Endothelial cell of umbilical vein (primary cell): ENCODE data around the gene SPINT1. TPM values are rescaled to one million over a fixed set of nuclear protein-coding genes. Genes with fewer than 3 reads are reported as not detected.

Experiments used
- BruUV-seq: library from RNA; stranded (reverse); fragments of 400-500 nt; replicated peaks from 2 replicates; lab custom pipeline; 2021; lab: Mats Ljungman, UMichigan
- CTCF ChIA-PET: fragments of 300-600, 350-600 bp; sonication (Branson Sonifier 250); formaldehyde crosslinking; loops from one replicate; lab custom pipeline; 2021; ENCODE audit warnings: antibody characterized with exemption, inconsistent platforms; lab: Charles Lee
- POLR2A ChIA-PET: fragments of 300-600, 350-600 bp; sonication (Branson Sonifier 250); formaldehyde crosslinking; loops from one replicate; lab custom pipeline; 2021; ENCODE audit warnings: antibody characterized with exemption, inconsistent platforms; lab: Charles Lee
- DNase-seq: peaks from one replicate; pipeline ENCODE4 v3.0.0-alpha.2; 2011; ENCODE audit warnings: low read depth, low spot score
- FAIRE-seq: peaks from 2 replicates; lab custom pipeline; 2011; peaks lifted over from hg19 to GRCh38; lab: Jason Lieb, UNC
- H2AFZ ChIP-seq: 2 replicates; pipeline ENCODE4 v1.6.0; 2012; ENCODE audit warnings: low read depth, low read length, control low read depth, inconsistent platforms
- H3K27ac ChIP-seq: 2 replicates; pipeline ENCODE4 v1.5.1; 2011; ENCODE audit warnings: low read depth, mild to moderate bottlenecking, control low read depth, low read length, moderate library complexity; ENCODE audit not compliant: insufficient read depth
- H3K27me3 ChIP-seq, 2 experiments: 2 replicates each; pipeline versions ENCODE4 v1.6.0 to v1.6.1; 2011; ENCODE audit warnings: low read length in 2 of 2, mixed read lengths in 1 of 2; ENCODE audit not compliant: control insufficient read depth in 2 of 2, insufficient read depth in 2 of 2
- H3K36me3 ChIP-seq, 2 experiments: 2 replicates in 1 of 2; 3 replicates in 1 of 2; pipeline ENCODE4 v1.5.1; 2011; ENCODE audit warnings: low read length in 2 of 2, mild to moderate bottlenecking in 1 of 2, moderate library complexity in 1 of 2; ENCODE audit not compliant: control insufficient read depth in 2 of 2, insufficient read depth in 2 of 2; ENCODE audit errors: extremely low read depth in 1 of 2
- H3K4me1 ChIP-seq: 3 replicates; pipeline ENCODE4 v1.5.1; 2011; ENCODE audit warnings: mild to moderate bottlenecking, low read length; ENCODE audit not compliant: control insufficient read depth, insufficient read depth; ENCODE audit errors: extremely low read depth
- H3K4me2 ChIP-seq: 2 replicates; pipeline ENCODE4 v1.6.1; 2011; ENCODE audit warnings: low read length, control low read depth, mixed read lengths; ENCODE audit not compliant: insufficient read depth
- H3K4me3 ChIP-seq, 3 experiments: fragments of 200-600 bp in 1 of 3; sonication (generic), shearing (Covaris generic) in 1 of 3; replicated peaks in 1 of 3; 2 replicates each; pipeline ENCODE4 v1.5.1; 2011 to 2016; ENCODE audit warnings: control low read depth in 3 of 3, low read length in 3 of 3, mild to moderate bottlenecking in 2 of 3, inconsistent platforms in 1 of 3, low read depth in 1 of 3, moderate library complexity in 1 of 3; ENCODE audit not compliant: insufficient read depth in 1 of 3
- H3K79me2 ChIP-seq: 2 replicates; pipeline ENCODE4 v1.6.0; 2012; ENCODE audit warnings: low read length, inconsistent platforms; ENCODE audit not compliant: control insufficient read depth, insufficient read depth
- H3K9ac ChIP-seq: replicated peaks from 2 replicates; pipeline ENCODE3; 2011; ENCODE audit warnings: low read length, control low read depth; ENCODE audit not compliant: insufficient read depth; ENCODE audit errors: extremely low read depth
- H3K9me1 ChIP-seq: replicated peaks from 3 replicates; pipeline ENCODE4 v1.6.0; 2011; ENCODE audit warnings: mild to moderate bottlenecking, low read length; ENCODE audit not compliant: control insufficient read depth, insufficient read depth; ENCODE audit errors: extremely low read depth
- H3K9me3 ChIP-seq: replicated peaks from 2 replicates; pipeline ENCODE4 v1.5.1; 2012; ENCODE audit warnings: low read length, inconsistent platforms; ENCODE audit not compliant: control insufficient read depth, insufficient read depth
- H4K20me1 ChIP-seq: replicated peaks from 2 replicates; pipeline ENCODE3; 2011; ENCODE audit warnings: mild to moderate bottlenecking, low read length; ENCODE audit not compliant: control insufficient read depth, insufficient read depth; ENCODE audit errors: extremely low read depth
- GATA2 ChIP-seq: IDR thresholded peaks from 2 replicates; pipeline ENCODE4 v1.7.0; 2011; ENCODE audit warnings: low read depth, mild to moderate bottlenecking, moderate library complexity, mixed read lengths, low read length; ENCODE audit not compliant: insufficient read length, insufficient read depth
- POLR2A ChIP-seq: IDR thresholded peaks from 2 replicates; pipeline ENCODE4 v1.6.1; 2012; ENCODE audit warnings: low read depth, mild to moderate bottlenecking, control low read depth, low read length
- POLR2AphosphoS5 ChIP-seq: IDR thresholded peaks from 2 replicates; pipeline ENCODE4 v1.6.1; 2012; ENCODE audit warnings: low read depth, mild to moderate bottlenecking, control low read depth, low read length, moderate library complexity; ENCODE audit not compliant: insufficient read depth
- dilution Hi-C: fragments of 300-500 bp; cut with MboI; formaldehyde crosslinking; loops from one replicate; pipeline ENCODE4 v1.15.0; 2019; ENCODE audit warnings: low sequenced_read_pairs; ENCODE audit not compliant: extremely low pct_ligation_motif_present
- intact Hi-C: fragments of 100-400 bp; cut with micrococcal nuclease; formaldehyde crosslinking; loops from one replicate; pipeline ENCODE4 v1.10.0; 2022
- polyA plus RNA-seq, 4 experiments: library from polyadenylated mRNA; depleted of rRNA in 3 of 4; stranded (reverse) in 3 of 4; unstranded in 1 of 4; fragments of >200 nt; gene quantifications; 2 replicates each; pipeline versions ENCODE4 v1.2.1 to v1.2.3, GENCODE V29; 2011 to 2012; ENCODE audit warnings: missing spikeins in 1 of 4
- total RNA-seq: library from RNA; stranded (reverse); gene quantifications from 2 replicates; pipeline ENCODE4 v1.2.3, GENCODE V29; 2021
- TF ChIP-seq, protein P1 (sequence below): IDR thresholded peaks from 2 replicates; pipeline ENCODE4 v1.6.1; 2011; ENCODE audit not compliant: insufficient read depth, insufficient read length
- TF ChIP-seq, protein P2 (sequence below), 2 donors: IDR thresholded peaks; 1 replicate in 1 of 2; 2 replicates in 1 of 2; pipeline ENCODE4 v1.5.1; 2011; ENCODE audit warnings: low read length in 2 of 2, mild to moderate bottlenecking in 2 of 2, moderate library complexity in 2 of 2, control low read depth in 1 of 2, inconsistent platforms in 1 of 2, low read depth in 1 of 2; ENCODE audit not compliant: insufficient read depth in 1 of 2; ENCODE audit errors: extremely low read depth in 1 of 2

SPINT1 gene
- total and polyA plus RNA-seq, 2 donors (not counting 3 experiments of a cell fraction or from before 2014, with no cell fraction given) = 4.1 to 4.2 TPM

GRCh38 chr15:40807028-40807887 is 36.6 kb upstream of the SPINT1 start, which contains the start of the genes DNAJC17 and ZFYVE19:
TSS of gene DNAJC17 (minus strand) at chr15:40807473. CDS start at chr15:40807446, 27 bp downstream.
TSS of gene ZFYVE19 (plus strand) at chr15:40807089. CDS start at chr15:40807590, 501 bp downstream.
- DNase-seq = peak; percentile 98
- intact Hi-C loops (loop anchor here (1.0 to 10.0 kb wide), 6 partner anchors 11 to 212 kb away; partner anchors contain the start of genes KNL1 and RMDN3), dilution Hi-C loops (no loop called here)
- Histone ChIP-seq H3K36me3 (peaks cover 2 to 12% of the 10 kb centered on the region in 2 experiments), H3K4me3 (peak within 1 kb of the TSS; percentile 64 to 67 (median 64)), H4K20me1 (no peaks in the 10 kb centered on the region), H3K9ac (peak within 1 kb of the TSS; percentile 66), H3K79me2 (peaks cover 27% of the 10 kb centered on the region), H3K9me1 (no peaks in the 10 kb centered on the region), H3K27me3 (no peaks in the 10 kb centered on the region), H3K9me3 (no peaks in the 10 kb centered on the region), H2AFZ (peak within 1 kb of the TSS; percentile 95), H3K4me1 (peaks cover 14% of the 10 kb centered on the region), H3K4me2 (peak within 1 kb of the TSS; percentile 85), H3K27ac (peak within 1 kb of the TSS; percentile 27)
- ChIA-PET CTCF (interaction anchor here (1.0 to 2.6 kb wide), 8 partner anchors 13 to 87 kb away, joined by 3 to 9 read pairs (median 4); partner anchors contain the start of genes C15orf62 and VPS18), POLR2A (interaction anchor here (0.6 to 0.7 kb wide), 4 partner anchors 11 to 208 kb away, joined by 4 to 5 read pairs (median 4); partner anchors contain the start of gene RAD51)
- TF ChIP-seq POLR2AphosphoS5 (peak; percentile 90), POLR2A (peak; percentile 85), GATA2 (no peak)
- TF ChIP-seq, protein P1, sequence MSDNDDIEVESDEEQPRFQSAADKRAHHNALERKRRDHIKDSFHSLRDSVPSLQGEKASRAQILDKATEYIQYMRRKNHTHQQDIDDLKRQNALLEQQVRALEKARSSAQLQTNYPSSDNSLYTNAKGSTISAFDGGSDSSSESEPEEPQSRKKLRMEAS = no peak
- TF ChIP-seq, protein P2, sequence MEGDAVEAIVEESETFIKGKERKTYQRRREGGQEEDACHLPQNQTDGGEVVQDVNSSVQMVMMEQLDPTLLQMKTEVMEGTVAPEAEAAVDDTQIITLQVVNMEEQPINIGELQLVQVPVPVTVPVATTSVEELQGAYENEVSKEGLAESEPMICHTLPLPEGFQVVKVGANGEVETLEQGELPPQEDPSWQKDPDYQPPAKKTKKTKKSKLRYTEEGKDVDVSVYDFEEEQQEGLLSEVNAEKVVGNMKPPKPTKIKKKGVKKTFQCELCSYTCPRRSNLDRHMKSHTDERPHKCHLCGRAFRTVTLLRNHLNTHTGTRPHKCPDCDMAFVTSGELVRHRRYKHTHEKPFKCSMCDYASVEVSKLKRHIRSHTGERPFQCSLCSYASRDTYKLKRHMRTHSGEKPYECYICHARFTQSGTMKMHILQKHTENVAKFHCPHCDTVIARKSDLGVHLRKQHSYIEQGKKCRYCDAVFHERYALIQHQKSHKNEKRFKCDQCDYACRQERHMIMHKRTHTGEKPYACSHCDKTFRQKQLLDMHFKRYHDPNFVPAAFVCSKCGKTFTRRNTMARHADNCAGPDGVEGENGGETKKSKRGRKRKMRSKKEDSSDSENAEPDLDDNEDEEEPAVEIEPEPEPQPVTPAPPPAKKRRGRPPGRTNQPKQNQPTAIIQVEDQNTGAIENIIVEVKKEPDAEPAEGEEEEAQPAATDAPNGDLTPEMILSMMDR (IDR thresholded peaks at IDR 0.05; ENCODE audit: extremely low read depth in 1 of 2, insufficient read depth in 1 of 2, low read depth in 1 of 2, low read length in 2 of 2) = peak in 1 of 2 donors; percentile 3
- BruUV-seq = TSS peak; percentile 60
- FAIRE-seq = peak; percentile 99
